Amygdala (tissue), 56 donors: Measurements from ENCODE around the gene OR2W1.
A peak's percentile ranks its signal among the peaks of the same experiment; 100 is the strongest.

Experiments used
- DNase-seq, 56 donors: peaks; one replicate each; lab custom pipeline; 2025; lab: John Stamatoyannopoulos, UW

OR2W1 gene

GRCh38 chr6:29045075-29045474 is at the start of gene OR2W1:
TSS of gene OR2W1 (minus strand) at chr6:29045175. CDS start at chr6:29045175, 0 bp downstream.
- no peak for DNase-seq

- no peak for DNase-seq
Measured at GRCh38 chr6:29092957-29093356, 48.0 kb upstream of the OR2W1 start.

GRCh38 chr6:29087213-29087612 is 42.2 kb upstream of the OR2W1 start, which contains the start of gene OR2B3:
TSS of gene OR2B3 (minus strand) at chr6:29087313. CDS start at chr6:29087248, 65 bp downstream.
- DNase-seq: no peak

GRCh38 chr6:29082457-29082856 is 37.5 kb upstream of the OR2W1 start:
- no peak for DNase-seq

GRCh38 chr6:29081312-29081711 is 36.3 kb upstream of the OR2W1 start:
- no peak for DNase-seq

GRCh38 chr6:29079203-29079602 is 34.2 kb upstream of the OR2W1 start:
- DNase-seq: no peak

GRCh38 chr6:29071831-29072723 is 27.1 kb upstream of the OR2W1 start:
- no peak for DNase-seq

GRCh38 chr6:29051680-29052079 is 6.7 kb upstream of the OR2W1 start:
- no peak for DNase-seq

GRCh38 chr6:29035951-29036350 is 9.0 kb downstream of the OR2W1 start:
- no peak for DNase-seq

GRCh38 chr6:29028821-29029220 is 16.2 kb downstream of the OR2W1 start:
- DNase-seq: no peak

GRCh38 chr6:29025927-29026585 is 18.9 kb downstream of the OR2W1 start:
- no peak for DNase-seq

- no peak for DNase-seq
Measured at GRCh38 chr6:29021434-29021833, 23.5 kb downstream of the OR2W1 start.

GRCh38 chr6:29019629-29020028 is 25.3 kb downstream of the OR2W1 start:
- no peak for DNase-seq

GRCh38 chr6:29017428-29017802 is 27.6 kb downstream of the OR2W1 start:
- no peak for DNase-seq

GRCh38 chr6:29016559-29017427 is 28.2 kb downstream of the OR2W1 start:
- peak in 45 of 56 donors; percentile 3 to 88 (median 36) for DNase-seq

- DNase-seq: no peak
Measured at GRCh38 chr6:29014729-29015608, 30.0 kb downstream of the OR2W1 start.

GRCh38 chr6:29011276-29011734 is 33.7 kb downstream of the OR2W1 start:
- DNase-seq: peak in 22 of 56 donors; percentile 2 to 36 (median 16)

GRCh38 chr6:29009358-29009757 is 35.6 kb downstream of the OR2W1 start:
- no peak for DNase-seq

- DNase-seq: no peak
Measured at GRCh38 chr6:29008089-29008488, 36.9 kb downstream of the OR2W1 start.
